Testis (tissue), 3 donors: ENCODE data around the gene COL4A1. TPM values are rescaled to one million over a fixed set of nuclear protein-coding genes. Genes with fewer than 3 reads are reported as not detected.

Experiments
- DNase-seq: peaks from one replicate; pipeline ENCODE4 v3.0.0-alpha.2; 2019
- H3K27ac ChIP-seq, 2 donors: fragments of 200-600 bp; sonication (generic); one replicate each; pipeline ENCODE4 v1.5.1; 2019
- H3K27me3 ChIP-seq: fragments of 200-600 bp; sonication (generic); one replicate; pipeline ENCODE4 v1.5.1; 2019
- H3K36me3 ChIP-seq: fragments of 200-600 bp; sonication (generic); one replicate; pipeline ENCODE4 v1.5.1; 2017; ENCODE audit warnings: low read depth; ENCODE audit errors: missing control alignments
- H3K4me1 ChIP-seq: fragments of 200-600 bp; sonication (generic); one replicate; pipeline ENCODE4 v1.5.1; 2019
- H3K4me3 ChIP-seq, 2 donors: fragments of 200-600 bp; sonication (generic); one replicate each; pipeline ENCODE4 v1.5.1; 2017 to 2019
- H3K9me3 ChIP-seq: fragments of 200-600 bp; sonication (generic); one replicate; pipeline ENCODE4 v1.5.1; 2017
- POLR2A ChIP-seq: fragments of 450-650 bp; IDR thresholded peaks from one replicate; pipeline ENCODE4 v1.6.1; 2017; ENCODE audit warnings: antibody characterized with exemption, mild to moderate bottlenecking, moderate library complexity
- WGBS, 2 donors: methylation state at CpG; one replicate each; pipeline ENCODE4 v1.1.5; 2018; 5-methylcytosine and 5-hydroxymethylcytosine counted together
- intact Hi-C: fragments of 100-400 bp; cut with DNase I; formaldehyde crosslinking; loops from one replicate; pipeline ENCODE4 v1.15.1; 2023; ENCODE audit warnings: low total_unique reads
- polyA plus RNA-seq: library from polyadenylated mRNA; stranded (reverse); fragments of 350-450 nt; fragmentation: Illumina TruSeq; extraction: RNeasy Lipid Tissue Mini Kit (QIAGEN cat#74804); gene quantifications from one replicate; pipeline ENCODE4 v1.2.3, GENCODE V29; 2014; ENCODE audit warnings: low read depth, low replicate concordance; ENCODE audit not compliant: insufficient read depth
- total RNA-seq, 2 donors: library from RNA; depleted of rRNA; stranded (reverse); fragments of >200 nt; gene quantifications; one replicate each; pipeline ENCODE4 v1.2.3, GENCODE V29; 2016
- TF ChIP-seq, protein P1 (sequence below), 3 experiments: fragments of 450-650 bp in 2 of 3; fragments of 200-600 bp in 1 of 3; sonication (generic) in 1 of 3; IDR thresholded peaks; one replicate each; pipeline ENCODE4 v1.5.1; 2016 to 2019; ENCODE audit warnings: antibody characterized with exemption in 3 of 3, mild to moderate bottlenecking in 2 of 3, moderate library complexity in 1 of 3

COL4A1 gene
- total and polyA plus RNA-seq, 3 donors from 2014 or later = 35.5 to 43.0 (median 39.0) TPM

DNA sequence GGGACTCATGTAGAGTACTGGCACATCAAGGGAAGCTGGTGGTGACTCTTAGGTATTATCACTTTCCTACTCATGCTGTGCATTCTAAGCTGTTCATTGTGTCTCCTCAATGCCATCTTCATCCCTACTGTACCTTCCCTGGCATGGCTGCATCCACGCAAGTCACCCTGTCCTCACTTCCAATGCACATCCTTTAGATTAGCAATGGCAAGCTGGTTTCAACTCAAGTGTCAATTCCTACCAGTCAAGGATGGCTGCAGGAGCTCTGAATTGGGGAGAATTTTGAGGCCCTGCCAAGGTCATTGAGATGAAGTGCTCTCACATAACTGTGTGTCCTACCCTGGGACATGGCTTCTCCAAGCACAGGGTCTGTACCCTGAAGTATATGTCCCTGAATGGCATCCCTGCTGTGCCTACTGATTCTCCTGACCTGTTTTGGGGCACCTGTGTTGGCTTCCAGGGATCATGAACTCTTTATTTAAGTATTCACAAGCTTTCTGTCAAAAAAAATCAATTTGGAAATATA is 24.6 kb downstream of the COL4A1 start:
- intact Hi-C loops = no loop called here
- no peak for DNase-seq
- WGBS, 2 donors = 84 to 89% methylated on average over 1 of the region's 1 CpG
- Histone ChIP-seq H3K4me1 (peaks cover 7% of the 10 kb centered on the region), H3K4me3 (no peak overlapping the region), H3K9me3 (no peaks in the 10 kb centered on the region), H3K27me3 (no peaks in the 10 kb centered on the region), H3K27ac (no peak overlapping the region), H3K36me3 (no peaks in the 10 kb centered on the region)
- no peak for TF ChIP-seq POLR2A
- TF ChIP-seq, protein P1, sequence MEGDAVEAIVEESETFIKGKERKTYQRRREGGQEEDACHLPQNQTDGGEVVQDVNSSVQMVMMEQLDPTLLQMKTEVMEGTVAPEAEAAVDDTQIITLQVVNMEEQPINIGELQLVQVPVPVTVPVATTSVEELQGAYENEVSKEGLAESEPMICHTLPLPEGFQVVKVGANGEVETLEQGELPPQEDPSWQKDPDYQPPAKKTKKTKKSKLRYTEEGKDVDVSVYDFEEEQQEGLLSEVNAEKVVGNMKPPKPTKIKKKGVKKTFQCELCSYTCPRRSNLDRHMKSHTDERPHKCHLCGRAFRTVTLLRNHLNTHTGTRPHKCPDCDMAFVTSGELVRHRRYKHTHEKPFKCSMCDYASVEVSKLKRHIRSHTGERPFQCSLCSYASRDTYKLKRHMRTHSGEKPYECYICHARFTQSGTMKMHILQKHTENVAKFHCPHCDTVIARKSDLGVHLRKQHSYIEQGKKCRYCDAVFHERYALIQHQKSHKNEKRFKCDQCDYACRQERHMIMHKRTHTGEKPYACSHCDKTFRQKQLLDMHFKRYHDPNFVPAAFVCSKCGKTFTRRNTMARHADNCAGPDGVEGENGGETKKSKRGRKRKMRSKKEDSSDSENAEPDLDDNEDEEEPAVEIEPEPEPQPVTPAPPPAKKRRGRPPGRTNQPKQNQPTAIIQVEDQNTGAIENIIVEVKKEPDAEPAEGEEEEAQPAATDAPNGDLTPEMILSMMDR (IDR thresholded peaks at IDR 0.05) = no peak

- intact Hi-C loops = no loop called here
- no peak overlapping the region for H3K4me3 ChIP-seq
- TF ChIP-seq, protein P1 (IDR thresholded peaks at IDR 0.05) = no peak
- no peak for TF ChIP-seq POLR2A
- DNase-seq = no peak
- WGBS, 2 donors = 76 to 82% methylated on average over 5 of the region's 5 CpGs
- H3K9me3 ChIP-seq = no peaks in the 10 kb centered on the region
- no peaks in the 10 kb centered on the region for H3K36me3 ChIP-seq
- no peaks in the 10 kb centered on the region for H3K27me3 ChIP-seq
- H3K27ac ChIP-seq = peak overlapping the region in 1 of 2 donors; percentile 57
- peaks cover under 1% of the 10 kb centered on the region for H3K4me1 ChIP-seq
Measured at GRCh38 chr13:110281736-110282135, 25.2 kb downstream of the COL4A1 start.

GRCh38 chr13:110280985-110281688 is 25.8 kb downstream of the COL4A1 start:
- intact Hi-C loops = no loop called here
- no peaks in the 10 kb centered on the region for H3K9me3 ChIP-seq
- TF ChIP-seq, protein P1 (IDR thresholded peaks at IDR 0.05) = no peak
- no peaks in the 10 kb centered on the region for H3K4me1 ChIP-seq
- H3K4me3 ChIP-seq = no peak overlapping the region
- H3K36me3 ChIP-seq = no peaks in the 10 kb centered on the region
- H3K27ac ChIP-seq = peak overlapping the region in 1 of 2 donors; percentile 57
- DNase-seq = peak; percentile 48
- no peaks in the 10 kb centered on the region for H3K27me3 ChIP-seq
- 53 to 55% methylated on average over 6 to 7 of the region's 7 CpGs for WGBS, 2 donors

- DNase-seq = no peak
- Histone ChIP-seq H3K27me3 (no peaks in the 10 kb centered on the region), H3K27ac (peak overlapping the region in 1 of 2 donors; percentile 57), H3K36me3 (no peaks in the 10 kb centered on the region), H3K4me3 (no peak overlapping the region), H3K4me1 (no peaks in the 10 kb centered on the region), H3K9me3 (no peaks in the 10 kb centered on the region)
- TF ChIP-seq, protein P1 (IDR thresholded peaks at IDR 0.05) = no peak
- no peak for TF ChIP-seq POLR2A
- WGBS, 2 donors = 77 to 78% methylated on average over 9 of the region's 9 CpGs
- intact Hi-C loops = no loop called here
Measured at GRCh38 chr13:110280231-110280813, 26.6 kb downstream of the COL4A1 start.
